GM19463 (cell line): Measurements from ENCODE around the gene RNF181.
A peak's percentile ranks its signal among the peaks of the same experiment; 100 is the strongest.
"Not testable (repeated sequence)": the region's sequence is repeated elsewhere in the genome, so short reads cannot be mapped to it uniquely, and the experiment has no call there.

Source experiments
- ATAC-seq: cut with Tn5 transposase; IDR thresholded peaks from one replicate; pipeline ENCODE4 v1.9.1; 2021; ENCODE audit warnings: mild to moderate bottlenecking, moderate library complexity; ENCODE audit not compliant: unreplicated experiment

RNF181 gene

GRCh38 chr2:85611705-85612587 lies 16.4 kb downstream of the RNF181 start, which contains the start of gene C2orf68:
C2orf68 (minus strand) TSS chr2:85612066; CDS start chr2:85611984, 82 bp downstream.
- peak; percentile 82 for ATAC-seq

- ATAC-seq: no peak
Observed at GRCh38 chr2:85613717-85614515, 18.4 kb downstream of the RNF181 start.

DNA sequence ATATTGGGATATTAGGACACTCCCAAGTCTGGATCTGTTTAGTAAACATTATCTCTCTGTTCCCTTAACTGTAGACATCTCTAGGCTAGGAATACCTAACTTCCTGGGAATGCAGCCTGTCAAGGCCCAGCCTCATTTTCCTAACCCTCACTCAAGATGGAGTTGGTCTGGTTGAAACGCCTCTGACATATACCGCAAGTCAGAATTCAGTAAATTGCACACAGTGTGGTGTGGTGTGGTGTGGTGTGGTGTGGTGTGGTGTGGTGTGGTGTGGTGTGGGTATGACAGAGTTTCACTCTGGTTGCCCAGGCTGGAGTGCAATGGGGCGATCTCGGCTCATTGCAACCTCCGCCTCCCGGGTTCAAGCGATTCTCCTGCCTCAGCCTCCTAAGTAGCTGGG lies 19.2 kb downstream of the RNF181 start:
- not testable (repeated sequence) for ATAC-seq

DNA sequence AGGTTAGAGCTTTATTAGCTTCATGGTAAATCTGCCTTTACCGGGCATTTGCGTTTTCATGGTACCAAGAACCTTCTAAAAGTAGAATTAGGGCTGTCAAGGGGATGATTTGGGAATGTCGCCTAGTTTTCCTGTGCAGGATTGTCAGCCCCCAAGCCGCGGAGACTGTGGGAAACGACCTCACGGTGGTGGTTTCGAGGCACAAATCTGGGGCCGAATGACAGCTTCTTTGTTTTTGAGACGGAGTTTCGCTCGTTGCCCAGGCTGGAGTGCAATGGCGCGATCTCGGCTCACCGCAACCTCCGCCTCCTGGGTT lies 19.8 kb downstream of the RNF181 start:
- no peak for ATAC-seq

- not testable (repeated sequence) for ATAC-seq
Observed at GRCh38 chr2:85617723-85618122, 22.2 kb downstream of the RNF181 start.

DNA sequence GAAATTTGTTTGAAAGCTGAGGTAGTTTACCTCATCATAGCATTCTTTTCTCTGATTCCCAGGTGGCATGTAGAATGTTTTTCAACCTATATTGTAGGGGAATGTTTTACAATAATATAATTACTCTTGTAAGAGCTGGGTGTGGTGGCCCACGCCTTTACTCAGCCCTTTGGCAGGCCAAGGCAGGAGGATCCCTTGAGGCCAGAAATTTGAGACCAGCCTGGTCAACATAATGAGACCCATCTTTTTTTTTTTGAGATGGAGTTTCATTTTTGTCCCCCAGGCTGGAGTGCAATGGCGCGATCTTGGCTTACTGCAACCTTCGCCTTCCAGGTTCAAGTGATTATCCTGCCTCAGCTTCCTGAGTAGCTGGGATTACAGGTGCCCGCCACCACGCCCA lies 24.1 kb downstream of the RNF181 start:
- no peak for ATAC-seq

GRCh38 chr2:85621338-85621737 lies 25.8 kb downstream of the RNF181 start:
- no peak for ATAC-seq

DNA sequence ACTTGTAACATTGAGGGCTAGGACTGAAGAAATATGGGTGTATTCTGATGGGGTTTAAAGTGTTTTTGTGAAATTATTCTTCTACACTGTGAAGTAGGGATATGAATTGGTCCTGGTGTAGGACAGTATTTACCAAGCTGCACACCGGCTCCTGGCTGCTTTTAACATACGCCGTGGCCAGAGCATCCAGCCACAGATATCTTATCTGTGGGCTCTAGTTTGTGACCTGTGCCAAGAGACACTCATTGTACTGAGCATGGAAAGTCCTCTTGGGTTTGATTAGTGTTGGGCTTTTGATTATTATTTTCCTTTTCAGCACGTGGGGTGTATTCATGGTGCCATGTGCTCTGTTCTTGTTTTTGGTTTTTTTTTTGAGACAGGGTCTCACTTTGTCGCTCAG lies 28.4 kb downstream of the RNF181 start:
- ATAC-seq: no peak

GRCh38 chr2:85628658-85629057 lies 33.1 kb downstream of the RNF181 start:
- peak; percentile 72 for ATAC-seq

GRCh38 chr2:85631316-85631715 lies 35.8 kb downstream of the RNF181 start:
- ATAC-seq: no peak

GRCh38 chr2:85635011-85635410 lies 39.5 kb downstream of the RNF181 start:
- no peak for ATAC-seq

- no peak for ATAC-seq
Observed at GRCh38 chr2:85635636-85636035, 40.1 kb downstream of the RNF181 start.

DNA sequence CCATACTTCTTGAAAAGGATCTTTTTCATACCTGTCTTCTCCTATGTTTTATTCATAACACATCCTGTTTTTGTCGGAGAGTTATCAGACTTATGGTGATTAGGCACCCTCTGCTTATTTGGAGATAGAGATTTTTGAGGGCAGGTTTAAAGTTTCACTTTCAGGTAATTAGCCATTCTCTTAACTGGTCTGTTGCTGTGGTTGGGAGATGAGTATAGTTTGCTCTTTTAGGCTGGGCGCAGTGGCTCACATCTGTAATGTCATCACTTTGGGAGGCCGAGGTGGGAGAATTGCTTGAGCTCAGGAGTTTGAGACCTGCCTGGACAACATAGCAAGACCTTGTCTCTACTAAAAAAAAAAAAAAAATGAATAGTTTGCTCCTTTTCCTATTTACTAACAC lies 47.2 kb downstream of the RNF181 start:
- ATAC-seq: no peak

- ATAC-seq: no peak
Observed at GRCh38 chr2:85644909-85645308, 49.4 kb downstream of the RNF181 start.

GRCh38 chr2:85646166-85646565 lies 50.6 kb downstream of the RNF181 start:
- no peak for ATAC-seq
